Activated CD4-positive, alpha-beta memory T cell treated with anti-CD3 and anti-CD28 coated beads, Interleukin-2, amount 10 ng/mL, durations not matched to agents 7 days and 5 days (primary cell): ENCODE measurements around the gene AKNA. TPM values are rescaled to one million over a fixed set of nuclear protein-coding genes. Genes with fewer than 3 reads are reported as not detected.

Experiments
- CTCF ChIA-PET: fragments of 350-600 bp; sonication (Branson Sonifier 250); formaldehyde crosslinking; loops from one replicate; lab custom pipeline; 2021; ENCODE audit warnings: antibody characterized with exemption, inconsistent platforms; lab: Charles Lee
- POLR2A ChIA-PET: fragments of 350-600 bp; sonication (Branson Sonifier 250); formaldehyde crosslinking; loops from one replicate; lab custom pipeline; 2021; ENCODE audit warnings: antibody characterized with exemption; lab: Charles Lee
- DNase-seq: peaks from one replicate; pipeline ENCODE4 v3.0.0-alpha.2; 2020
- H3K27ac Mint-ChIP-seq: one replicate; pipeline ENCODE4 v1.8.0; 2021; ENCODE audit warnings: mild to moderate bottlenecking, mixed read lengths
- H3K27me3 Mint-ChIP-seq: one replicate; pipeline ENCODE4 v1.8.0; 2021; ENCODE audit warnings: mixed read lengths
- H3K36me3 Mint-ChIP-seq: one replicate; pipeline ENCODE4 v1.8.0; 2021; ENCODE audit warnings: low read depth, mixed read lengths
- H3K4me1 Mint-ChIP-seq: one replicate; pipeline ENCODE4 v1.8.0; 2021; ENCODE audit warnings: mixed read lengths
- H3K4me3 Mint-ChIP-seq: one replicate; pipeline ENCODE4 v1.8.0; 2021; ENCODE audit warnings: mild to moderate bottlenecking, mixed read lengths
- H3K9me3 Mint-ChIP-seq: one replicate; pipeline ENCODE4 v1.8.0; 2021; ENCODE audit warnings: mixed read lengths
- total RNA-seq, 2 experiments: library from RNA; stranded (reverse); gene quantifications; one replicate each; pipeline ENCODE4 v1.2.3, GENCODE V29; 2021

Gene AKNA
- total RNA-seq, 2 experiments from 2014 or later, result 350 to 355 TPM

DNA sequence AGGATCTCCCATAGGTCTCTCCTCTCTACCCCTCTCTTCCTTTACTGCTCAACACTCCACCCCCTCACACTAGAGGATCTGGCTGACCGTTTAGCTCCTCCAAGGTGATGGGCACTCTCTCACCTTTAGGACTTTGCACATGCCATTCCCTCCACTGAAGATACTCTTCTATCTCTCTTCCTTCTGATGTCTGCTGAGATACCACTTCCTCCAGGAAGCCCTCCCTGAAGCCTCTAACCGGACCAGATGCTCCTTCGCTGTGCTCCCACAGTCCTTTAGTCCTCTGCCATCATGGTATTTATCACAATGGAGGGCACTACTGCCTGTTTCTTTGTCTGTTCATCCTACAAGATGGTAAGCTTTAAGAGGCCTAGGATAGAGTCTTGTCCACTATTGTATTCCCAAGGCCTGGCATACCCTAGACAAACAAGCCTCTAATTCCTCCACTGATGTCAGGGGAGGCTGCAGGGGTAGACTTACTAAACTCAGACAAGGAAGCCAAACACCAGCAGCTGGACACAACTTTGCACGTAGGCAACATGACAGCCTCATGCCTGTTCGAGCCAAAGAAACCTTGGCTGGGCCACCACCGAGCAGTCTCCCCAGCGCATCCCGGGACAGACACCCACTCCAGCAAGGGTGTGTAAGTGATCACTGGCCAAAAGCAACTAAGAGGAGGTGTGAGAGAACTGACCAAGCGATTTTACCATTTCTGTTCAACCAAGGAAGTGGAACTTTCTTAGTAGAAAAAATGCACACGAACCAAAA, 37.9 kb downstream of the AKNA start:
- CTCF ChIA-PET, result interaction anchor here (1.4 kb wide), 1 partner anchor 10 kb away, joined by 4 read pairs; no protein-coding TSS in a partner anchor

DNA sequence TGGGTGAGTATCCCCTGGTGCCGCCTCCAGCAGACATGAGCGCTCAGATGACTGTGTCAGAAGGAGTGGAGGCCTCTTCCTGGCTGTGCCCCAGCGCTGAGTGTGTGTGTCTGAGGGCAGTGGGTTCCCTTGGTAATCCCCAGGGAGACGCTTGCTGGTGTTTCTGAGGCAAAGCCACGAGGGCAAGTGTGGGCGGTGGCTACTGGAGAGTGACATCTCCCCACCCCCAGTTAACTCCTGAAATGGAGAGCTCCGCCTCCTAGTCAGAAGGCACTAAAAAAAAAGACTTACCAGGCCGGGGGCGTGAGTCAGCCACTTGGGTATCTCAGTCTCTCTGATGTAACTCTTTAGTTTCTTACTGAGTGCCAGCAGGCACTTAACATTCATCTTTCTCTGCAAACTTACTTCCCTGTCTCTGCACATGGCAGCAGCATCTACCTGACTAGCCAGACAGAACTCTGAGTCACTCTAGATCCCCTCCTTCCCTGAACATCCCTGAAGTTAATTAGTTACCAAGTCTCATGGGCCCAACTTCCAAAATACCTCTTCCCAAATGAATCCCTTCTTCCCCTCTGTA, 38.8 kb downstream of the AKNA start:
- H3K9me3 Mint-ChIP-seq, result no peaks in the 10 kb centered on the region
- CTCF ChIA-PET, result interaction anchor here (1.1 to 1.4 kb wide), 2 partner anchors 30 to 36 kb away, joined by 3 to 4 read pairs; no protein-coding TSS in a partner anchor
- no peak overlapping the region for H3K4me3 Mint-ChIP-seq
- H3K27ac Mint-ChIP-seq, result peak overlapping the region; percentile 91
- H3K4me1 Mint-ChIP-seq, result peaks cover 52% of the 10 kb centered on the region
- DNase-seq, result peak; percentile 75
- H3K27me3 Mint-ChIP-seq, result no peaks in the 10 kb centered on the region
- H3K36me3 Mint-ChIP-seq, result peaks cover 88% of the 10 kb centered on the region
- POLR2A ChIA-PET, result interaction anchor here (0.5 to 9.1 kb wide), 5 partner anchors 17 to 37 kb away, joined by 3 to 115 read pairs (median 3); partner anchors contain the start of gene AKNA

More for the DNA sequence above, 37.9 kb downstream of the AKNA start:
- DNase-seq, result no peak
- no peak overlapping the region for H3K4me3 Mint-ChIP-seq
- peak overlapping the region; percentile 91 for H3K27ac Mint-ChIP-seq
- POLR2A ChIA-PET, result interaction anchor here (0.7 to 9.1 kb wide), 8 partner anchors 10 to 36 kb away, joined by 3 to 115 read pairs (median 5); partner anchors contain the start of gene AKNA
- H3K36me3 Mint-ChIP-seq, result peaks cover 84% of the 10 kb centered on the region
- H3K4me1 Mint-ChIP-seq, result peaks cover 50% of the 10 kb centered on the region
- H3K9me3 Mint-ChIP-seq, result no peaks in the 10 kb centered on the region
- no peaks in the 10 kb centered on the region for H3K27me3 Mint-ChIP-seq

DNA sequence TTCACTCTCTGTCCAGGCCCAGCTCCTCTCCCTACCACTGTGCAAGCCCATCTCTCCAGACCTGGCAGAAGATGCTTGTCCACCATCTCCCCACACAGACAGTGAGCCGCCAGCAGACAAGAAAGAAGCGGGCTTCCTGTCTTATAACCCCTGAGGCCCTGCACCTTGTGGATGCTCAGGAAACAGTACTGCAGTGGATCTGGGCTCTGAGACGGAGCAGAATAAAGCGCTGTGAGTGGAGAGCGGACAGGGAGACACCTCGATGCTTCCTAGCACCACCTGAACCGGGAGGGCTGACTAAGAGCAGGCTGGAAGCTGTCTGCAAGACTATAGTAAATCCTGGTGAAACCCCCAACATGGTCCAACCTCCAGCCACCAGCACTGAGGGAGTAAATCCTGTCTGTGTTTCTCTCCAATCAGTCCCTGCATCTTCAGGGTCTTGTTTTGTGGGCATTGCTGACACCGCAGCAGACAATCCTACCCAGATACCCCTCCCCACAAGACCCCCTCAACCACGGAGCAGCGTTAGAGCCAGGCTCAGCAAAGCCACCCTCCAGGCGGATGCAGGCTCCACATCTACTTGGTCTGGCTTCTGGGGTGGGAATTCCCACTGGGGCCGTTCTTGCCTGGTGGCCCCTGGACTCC, 39.4 kb downstream of the AKNA start:
- Mint-ChIP-seq H3K4me3 (no peak overlapping the region), H3K9me3 (no peaks in the 10 kb centered on the region)
- POLR2A ChIA-PET, result interaction anchor here (0.8 to 9.1 kb wide), 5 partner anchors 12 to 38 kb away, joined by 3 to 115 read pairs (median 3); partner anchors contain the start of gene AKNA

DNA sequence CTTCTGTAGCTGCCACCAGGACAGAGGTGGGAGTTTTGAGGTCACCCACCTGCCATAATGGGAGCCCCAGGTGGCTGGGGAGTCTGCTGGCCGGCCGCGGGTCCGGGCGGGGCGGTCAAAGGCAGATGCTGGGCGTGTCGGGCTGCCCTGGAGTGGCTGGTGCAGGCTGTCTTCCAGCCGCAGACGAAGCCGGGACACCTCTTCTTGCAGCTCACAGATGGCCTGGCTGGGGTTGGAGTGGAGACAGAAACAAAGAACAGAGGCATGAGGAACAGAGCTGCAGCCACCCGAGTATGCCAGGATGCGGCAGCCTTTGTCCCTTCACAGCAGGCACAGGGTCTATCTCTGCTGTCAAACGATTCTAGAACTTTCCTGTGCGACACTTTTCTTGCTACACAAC, 40.1 kb downstream of the AKNA start:
- H3K27me3 Mint-ChIP-seq, result no peaks in the 10 kb centered on the region
- no peak overlapping the region for H3K4me3 Mint-ChIP-seq
- DNase-seq, result no peak
- ChIA-PET POLR2A (interaction anchor here (1.0 to 1.4 kb wide), 3 partner anchors 9 to 37 kb away, joined by 3 to 6 read pairs (median 3); no protein-coding TSS in a partner anchor), CTCF (no interaction called here)
- peak overlapping the region; percentile 91 for H3K27ac Mint-ChIP-seq
- peaks cover 92% of the 10 kb centered on the region for H3K36me3 Mint-ChIP-seq
- H3K9me3 Mint-ChIP-seq, result no peaks in the 10 kb centered on the region
- H3K4me1 Mint-ChIP-seq, result peaks cover 45% of the 10 kb centered on the region

More for the DNA sequence above, 39.4 kb downstream of the AKNA start:
- no peak for DNase-seq
- Mint-ChIP-seq H3K27me3 (no peaks in the 10 kb centered on the region), H3K36me3 (peaks cover 90% of the 10 kb centered on the region), H3K27ac (peak overlapping the region; percentile 91), H3K4me1 (peaks cover 48% of the 10 kb centered on the region)
- CTCF ChIA-PET, result interaction anchor here (1.1 to 1.4 kb wide), 2 partner anchors 31 to 37 kb away, joined by 3 to 4 read pairs; no protein-coding TSS in a partner anchor

DNA sequence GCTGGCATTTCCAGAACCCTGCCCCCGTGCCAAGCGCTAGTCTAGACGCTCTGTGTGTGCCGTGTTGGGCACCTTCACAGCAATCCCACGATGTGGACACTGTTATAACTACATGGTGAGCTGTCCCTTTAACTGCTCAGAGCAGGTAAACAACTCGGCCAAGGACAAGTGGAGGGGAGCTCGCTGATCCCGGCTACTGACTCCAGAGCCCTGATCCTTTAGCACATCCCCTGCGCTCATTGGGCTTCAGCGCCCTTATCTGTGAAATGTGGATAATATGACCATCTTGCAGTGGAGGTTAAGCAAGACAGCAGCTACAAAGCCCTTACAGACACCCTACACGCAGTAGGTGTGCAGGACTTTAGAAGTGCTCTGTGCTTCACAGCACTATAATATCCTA, 41.6 kb downstream of the AKNA start:
- H3K4me1 Mint-ChIP-seq, result peaks cover 39% of the 10 kb centered on the region
- peaks cover 93% of the 10 kb centered on the region for H3K36me3 Mint-ChIP-seq
- no peak overlapping the region for H3K4me3 Mint-ChIP-seq
- no peaks in the 10 kb centered on the region for H3K27me3 Mint-ChIP-seq
- ChIA-PET POLR2A (interaction anchor here (0.7 to 1.4 kb wide), 3 partner anchors 10 to 23 kb away, joined by 3 read pairs; no protein-coding TSS in a partner anchor), CTCF (no interaction called here)
- no peaks in the 10 kb centered on the region for H3K9me3 Mint-ChIP-seq
- peak overlapping the region; percentile 31 for H3K27ac Mint-ChIP-seq
- no peak for DNase-seq

DNA sequence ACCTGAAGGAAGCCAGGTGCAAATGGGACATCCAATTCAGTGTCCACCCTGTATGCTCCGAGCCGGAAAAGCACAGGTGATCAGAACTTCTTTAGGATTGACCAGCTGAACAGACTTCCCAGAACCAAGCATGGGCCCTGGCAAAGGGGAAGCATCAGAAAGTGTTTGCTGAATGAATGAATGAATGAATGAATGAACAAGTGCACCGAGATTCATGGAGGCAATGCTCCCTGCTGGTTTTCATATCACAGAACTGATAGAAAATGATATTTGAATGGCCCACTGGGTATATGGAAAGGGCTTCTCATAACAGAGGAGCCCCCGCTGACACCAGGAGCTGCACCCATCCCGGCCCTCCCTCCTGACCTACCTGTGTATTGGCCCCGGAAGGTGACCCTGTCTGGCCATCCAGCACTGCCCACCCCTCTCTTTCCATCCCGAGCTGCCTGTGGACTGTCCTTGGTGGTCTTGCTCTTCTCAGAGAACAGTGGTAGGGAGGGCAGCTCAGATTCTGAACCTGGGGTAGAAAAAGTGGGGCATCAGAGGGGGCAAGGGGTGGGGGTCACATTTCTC, 42.2 kb downstream of the AKNA start:
- H3K4me3 Mint-ChIP-seq, result no peak overlapping the region
- DNase-seq, result no peak
- no peak overlapping the region for H3K27ac Mint-ChIP-seq
- no peaks in the 10 kb centered on the region for H3K9me3 Mint-ChIP-seq
- H3K36me3 Mint-ChIP-seq, result peaks cover 93% of the 10 kb centered on the region
- CTCF ChIA-PET, result no interaction called here
- peaks cover 34% of the 10 kb centered on the region for H3K4me1 Mint-ChIP-seq
- POLR2A ChIA-PET, result interaction anchor here (0.7 to 3.1 kb wide), 4 partner anchors 9 to 42 kb away, joined by 3 to 16 read pairs (median 3); partner anchors contain the start of gene AKNA
- H3K27me3 Mint-ChIP-seq, result no peaks in the 10 kb centered on the region

DNA sequence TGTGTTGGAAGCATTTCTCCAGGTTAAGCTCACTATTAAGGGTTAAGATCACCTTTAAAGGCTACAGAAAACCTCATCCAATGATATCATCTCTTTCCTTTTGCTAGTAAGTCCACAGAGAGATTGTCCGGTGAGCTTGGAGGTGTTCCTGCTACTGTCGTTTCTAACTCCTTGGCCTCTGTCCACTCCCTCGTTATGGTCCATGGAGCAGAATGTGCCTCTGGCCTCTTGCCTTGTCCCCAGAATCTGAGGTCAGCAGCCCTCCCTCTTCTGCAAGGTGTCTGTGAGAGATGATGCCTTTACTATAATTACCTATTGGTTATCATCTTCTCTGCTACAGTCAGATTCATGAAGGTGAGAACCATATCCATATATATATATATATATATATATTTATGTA, 43.1 kb downstream of the AKNA start:
- Mint-ChIP-seq H3K4me1 (peaks cover 25% of the 10 kb centered on the region), H3K27ac (no peak overlapping the region), H3K36me3 (peaks cover 93% of the 10 kb centered on the region), H3K27me3 (no peaks in the 10 kb centered on the region), H3K4me3 (no peak overlapping the region), H3K9me3 (no peaks in the 10 kb centered on the region)
- no peak for DNase-seq
- ChIA-PET POLR2A (interaction anchor here (3.1 kb wide), 1 partner anchor 42 kb away, joined by 16 read pairs; the partner anchor contains the start of gene AKNA), CTCF (interaction anchor here (1.9 kb wide), 1 partner anchor 41 kb away, joined by 4 read pairs; no protein-coding TSS in a partner anchor)

DNA sequence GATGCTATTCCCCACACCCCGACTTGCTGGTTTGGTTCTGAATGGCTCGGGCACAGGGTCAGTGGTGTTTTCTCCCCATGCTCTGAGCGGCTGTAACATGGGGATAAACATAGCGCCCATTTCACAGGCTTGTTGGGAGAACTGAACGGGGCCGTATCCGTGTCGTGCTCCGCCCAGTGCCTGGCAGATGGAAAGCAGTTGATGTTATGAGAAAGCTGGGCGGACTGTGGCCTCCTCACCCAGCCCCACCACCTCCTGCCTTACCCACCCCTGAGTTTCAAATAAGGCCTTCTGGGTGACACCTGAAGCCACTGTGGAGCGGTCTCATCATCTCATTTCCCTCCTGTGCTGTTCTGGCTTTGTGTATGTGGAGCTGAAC, 43.6 kb downstream of the AKNA start:
- Mint-ChIP-seq H3K9me3 (no peaks in the 10 kb centered on the region), H3K27me3 (no peaks in the 10 kb centered on the region), H3K4me3 (no peak overlapping the region), H3K27ac (no peak overlapping the region), H3K36me3 (peaks cover 93% of the 10 kb centered on the region), H3K4me1 (peaks cover 22% of the 10 kb centered on the region)
- no peak for DNase-seq
- CTCF ChIA-PET, result interaction anchor here (1.9 kb wide), 1 partner anchor 41 kb away, joined by 4 read pairs; no protein-coding TSS in a partner anchor
- POLR2A ChIA-PET, result interaction anchor here (3.1 kb wide), 1 partner anchor 43 kb away, joined by 16 read pairs; the partner anchor contains the start of gene AKNA

DNA sequence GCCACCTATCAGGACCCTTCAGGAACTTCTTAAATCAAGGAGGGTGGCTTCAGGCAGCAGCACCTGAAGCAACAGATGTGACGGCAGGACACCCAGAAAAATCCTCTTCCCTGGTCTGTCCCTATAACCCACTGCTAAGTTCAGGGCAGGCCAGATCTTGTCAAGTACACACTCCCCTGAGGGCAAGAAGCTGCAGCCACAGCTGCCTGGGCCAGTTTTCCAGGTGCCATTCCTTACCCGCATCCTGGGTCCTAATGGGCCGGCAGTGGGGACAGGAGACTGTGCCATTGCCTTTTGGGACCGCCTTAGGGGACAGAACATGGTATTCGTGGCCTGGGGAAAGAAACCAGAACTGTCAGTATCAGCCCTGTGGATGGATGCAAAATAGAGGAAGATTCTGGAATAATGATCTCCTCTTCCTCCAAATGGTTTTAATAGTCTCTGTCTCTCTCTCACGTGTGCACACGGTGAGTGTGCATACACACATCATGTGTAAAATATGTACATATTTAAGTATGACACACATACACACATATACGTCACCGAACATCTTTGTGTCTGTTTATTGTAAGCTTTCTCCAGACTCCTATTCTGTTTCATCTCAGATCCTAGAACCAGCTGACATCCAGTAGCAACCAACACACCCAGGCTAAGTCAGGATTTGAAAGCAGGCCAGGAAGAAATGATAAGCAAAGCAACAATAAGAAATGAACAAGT, 44.2 kb downstream of the AKNA start:
- no peaks in the 10 kb centered on the region for H3K27me3 Mint-ChIP-seq
- POLR2A ChIA-PET, result interaction anchor here (3.1 kb wide), 1 partner anchor 44 kb away, joined by 16 read pairs; the partner anchor contains the start of gene AKNA

DNA sequence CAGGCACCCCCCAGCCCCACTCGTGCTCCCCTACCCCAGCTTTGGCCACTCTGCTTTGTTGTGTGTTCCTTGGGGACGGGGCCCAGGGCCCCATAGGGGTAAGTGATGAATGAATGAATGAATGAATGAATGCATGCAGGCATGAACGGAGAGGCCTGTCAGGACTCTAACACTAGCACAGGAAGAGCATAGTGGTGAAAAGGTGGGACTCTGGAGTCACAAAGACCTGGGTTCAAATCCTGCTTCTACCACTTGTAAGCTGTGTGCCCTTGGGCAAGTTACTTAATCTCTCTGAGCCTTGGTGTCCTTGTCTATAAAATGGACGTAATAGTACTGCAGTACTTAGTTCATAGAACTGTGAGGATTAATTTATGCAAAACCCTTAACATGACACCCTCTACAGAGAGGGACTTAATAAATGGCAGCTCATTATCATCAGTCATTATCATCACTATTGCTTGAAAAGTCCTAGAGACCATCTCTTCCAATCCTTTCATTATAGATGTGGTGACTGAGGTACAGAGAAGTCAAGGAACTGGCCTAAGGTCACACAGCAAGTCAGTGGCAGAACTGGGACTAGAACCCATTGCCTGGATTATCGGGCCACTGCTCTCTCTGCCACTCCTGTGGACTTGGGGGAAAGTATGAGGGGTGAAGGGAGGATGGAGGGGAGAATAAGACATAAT, 44.9 kb downstream of the AKNA start:
- peaks cover 10% of the 10 kb centered on the region for H3K4me1 Mint-ChIP-seq
- H3K36me3 Mint-ChIP-seq, result peaks cover 91% of the 10 kb centered on the region
- ChIA-PET CTCF (no interaction called here), POLR2A (interaction anchor here (1.2 to 3.1 kb wide), 2 partner anchors 22 to 44 kb away, joined by 5 to 16 read pairs; partner anchors contain the start of gene AKNA)
- no peaks in the 10 kb centered on the region for H3K27me3 Mint-ChIP-seq
- DNase-seq, result no peak
- no peaks in the 10 kb centered on the region for H3K9me3 Mint-ChIP-seq
- H3K4me3 Mint-ChIP-seq, result no peak overlapping the region
- peak overlapping the region; percentile 21 for H3K27ac Mint-ChIP-seq

More for the DNA sequence above, 44.2 kb downstream of the AKNA start:
- H3K4me3 Mint-ChIP-seq, result no peak overlapping the region
- H3K27ac Mint-ChIP-seq, result peak overlapping the region; percentile 21
- no peak for DNase-seq
- CTCF ChIA-PET, result interaction anchor here (1.9 kb wide), 1 partner anchor 42 kb away, joined by 4 read pairs; no protein-coding TSS in a partner anchor
- H3K9me3 Mint-ChIP-seq, result no peaks in the 10 kb centered on the region
- peaks cover 17% of the 10 kb centered on the region for H3K4me1 Mint-ChIP-seq
- peaks cover 93% of the 10 kb centered on the region for H3K36me3 Mint-ChIP-seq

DNA sequence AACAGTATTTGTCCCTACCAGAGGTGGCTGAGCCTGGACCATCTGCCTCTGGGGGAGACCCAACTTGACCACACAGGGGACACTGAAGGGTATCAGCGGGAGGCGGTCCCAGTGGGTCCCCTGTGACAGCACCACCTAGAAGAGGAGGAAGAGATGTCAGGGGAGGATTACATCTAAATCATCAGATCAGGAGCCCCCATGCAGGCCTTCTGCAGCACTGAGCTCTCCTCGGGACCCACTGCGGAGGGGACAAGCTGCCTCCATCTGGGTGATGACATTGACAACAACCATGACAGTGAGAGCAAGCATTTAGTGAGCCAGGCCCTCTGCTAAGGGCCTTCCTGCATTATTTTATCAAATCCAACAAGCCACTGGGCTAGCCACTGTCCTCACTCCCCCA, 45.8 kb downstream of the AKNA start:
- POLR2A ChIA-PET, result interaction anchor here (1.2 to 6.2 kb wide), 2 partner anchors 23 to 44 kb away, joined by 5 to 36 read pairs; partner anchors contain the start of gene AKNA
- CTCF ChIA-PET, result interaction anchor here (2.0 kb wide), 1 partner anchor 37 kb away, joined by 5 read pairs; no protein-coding TSS in a partner anchor

More for the DNA sequence above, 45.8 kb downstream of the AKNA start:
- peaks cover 10% of the 10 kb centered on the region for H3K4me1 Mint-ChIP-seq
- no peak overlapping the region for H3K27ac Mint-ChIP-seq
- no peaks in the 10 kb centered on the region for H3K9me3 Mint-ChIP-seq
- no peaks in the 10 kb centered on the region for H3K27me3 Mint-ChIP-seq
- no peak overlapping the region for H3K4me3 Mint-ChIP-seq
- DNase-seq, result no peak
- H3K36me3 Mint-ChIP-seq, result peaks cover 93% of the 10 kb centered on the region
